Colonic mucosa (tissue), 4 donors: ENCODE data around the gene TBX1. TPM values are rescaled to one million over a fixed set of nuclear protein-coding genes. Genes with fewer than 3 reads are reported as not detected.

ENCODE experiments used
- DNase-seq: peaks from one replicate; pipeline ENCODE4 v3.0.0-alpha.2; 2020
- H3K27ac ChIP-seq: fragments of 200-600 bp; one replicate; pipeline ENCODE4 v1.8.0; 2021
- H3K27me3 ChIP-seq: fragments of 200-600 bp; one replicate; pipeline ENCODE4 v1.8.0; 2021
- H3K36me3 ChIP-seq: fragments of 200-600 bp; one replicate; pipeline ENCODE4 v1.8.0; 2021
- H3K4me1 ChIP-seq: fragments of 200-600 bp; one replicate; pipeline ENCODE4 v1.8.0; 2021; ENCODE audit warnings: mild to moderate bottlenecking
- H3K4me3 ChIP-seq: fragments of 200-600 bp; one replicate; pipeline ENCODE4 v1.8.0; 2021
- H3K9ac ChIP-seq, 2 donors: one replicate each; pipeline ENCODE4 v1.7.0; 2013; ENCODE audit warnings: control low read depth in 2 of 2, low read depth in 2 of 2, low read length in 2 of 2
- H3K9me3 ChIP-seq: fragments of 200-600 bp; one replicate; pipeline ENCODE4 v1.8.0; 2021
- intact Hi-C: fragments of 100-400 bp; cut with DNase I; formaldehyde crosslinking; loops from one replicate; pipeline ENCODE4 v1.14.1; 2022
- total RNA-seq, 2 donors: library from RNA; stranded (reverse); fragmentation: NEBNext Ultra II Directional in 1 of 2; extraction: Animal tissue kit (Norgen Biotek cat#: 25700) in 1 of 2; gene quantifications; one replicate each; pipeline ENCODE4 v1.2.1, GENCODE V29; 2021
- TF ChIP-seq, protein P1 (sequence below): fragments of 200-600 bp; IDR thresholded peaks from one replicate; pipeline ENCODE4 v1.8.0; 2022; ENCODE audit warnings: antibody characterized with exemption, mild to moderate bottlenecking
- donor health status: healthy.
- donor health status: DM: no; HTN: no; CAD: no.
- donor health status: DM: no; HTN: no; CAD: no.

TBX1 gene
- total RNA-seq, 2 donors from 2014 or later: 0.80 to 1.9 TPM

DNA sequence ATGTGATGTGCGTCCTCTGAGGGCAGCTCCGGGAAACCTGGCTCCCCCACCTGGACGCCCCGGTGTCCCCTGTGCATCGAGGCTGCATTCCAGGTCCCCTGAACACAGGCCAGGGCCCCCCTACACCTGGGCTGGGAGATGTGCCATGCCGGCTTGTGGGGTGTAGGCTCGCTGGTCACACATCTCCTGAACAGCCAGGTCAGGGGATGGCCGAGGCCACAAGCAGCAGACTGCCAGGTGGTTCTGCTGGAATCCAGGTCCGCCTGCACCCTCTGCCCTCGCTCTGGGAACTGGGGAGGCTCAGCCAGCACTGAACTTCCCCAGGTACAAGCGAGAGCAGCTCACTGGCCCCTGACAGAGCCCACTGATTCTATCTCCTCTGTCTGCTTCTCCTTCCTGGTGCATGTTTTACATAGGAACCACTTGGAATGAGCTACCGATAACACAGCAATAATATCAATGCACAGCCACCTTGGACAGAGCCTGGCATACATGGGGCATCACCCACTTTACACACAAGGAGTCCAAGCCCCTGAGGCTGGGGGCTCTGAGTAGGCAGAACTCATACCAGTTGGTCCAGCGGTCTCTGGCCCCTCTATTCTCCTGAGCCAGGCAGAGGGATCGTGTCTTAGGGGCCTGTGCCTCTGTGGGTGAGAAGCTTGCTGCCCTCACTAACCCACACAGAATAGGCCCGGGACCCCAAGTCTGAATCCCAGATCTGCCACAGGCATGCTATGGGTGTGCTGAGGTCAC lies 46.8 kb downstream of the TBX1 start:
- H3K9me3 ChIP-seq: no peaks in the 10 kb centered on the region
- no peak for DNase-seq
- intact Hi-C loops: no loop called here
- H3K36me3 ChIP-seq: no peaks in the 10 kb centered on the region
- no peak overlapping the region for H3K27ac ChIP-seq
- H3K9ac ChIP-seq: no peak overlapping the region
- no peak overlapping the region for H3K4me3 ChIP-seq
- H3K27me3 ChIP-seq: no peaks in the 10 kb centered on the region
- peaks cover 3% of the 10 kb centered on the region for H3K4me1 ChIP-seq
- TF ChIP-seq, protein P1, sequence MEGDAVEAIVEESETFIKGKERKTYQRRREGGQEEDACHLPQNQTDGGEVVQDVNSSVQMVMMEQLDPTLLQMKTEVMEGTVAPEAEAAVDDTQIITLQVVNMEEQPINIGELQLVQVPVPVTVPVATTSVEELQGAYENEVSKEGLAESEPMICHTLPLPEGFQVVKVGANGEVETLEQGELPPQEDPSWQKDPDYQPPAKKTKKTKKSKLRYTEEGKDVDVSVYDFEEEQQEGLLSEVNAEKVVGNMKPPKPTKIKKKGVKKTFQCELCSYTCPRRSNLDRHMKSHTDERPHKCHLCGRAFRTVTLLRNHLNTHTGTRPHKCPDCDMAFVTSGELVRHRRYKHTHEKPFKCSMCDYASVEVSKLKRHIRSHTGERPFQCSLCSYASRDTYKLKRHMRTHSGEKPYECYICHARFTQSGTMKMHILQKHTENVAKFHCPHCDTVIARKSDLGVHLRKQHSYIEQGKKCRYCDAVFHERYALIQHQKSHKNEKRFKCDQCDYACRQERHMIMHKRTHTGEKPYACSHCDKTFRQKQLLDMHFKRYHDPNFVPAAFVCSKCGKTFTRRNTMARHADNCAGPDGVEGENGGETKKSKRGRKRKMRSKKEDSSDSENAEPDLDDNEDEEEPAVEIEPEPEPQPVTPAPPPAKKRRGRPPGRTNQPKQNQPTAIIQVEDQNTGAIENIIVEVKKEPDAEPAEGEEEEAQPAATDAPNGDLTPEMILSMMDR: no peak

DNA sequence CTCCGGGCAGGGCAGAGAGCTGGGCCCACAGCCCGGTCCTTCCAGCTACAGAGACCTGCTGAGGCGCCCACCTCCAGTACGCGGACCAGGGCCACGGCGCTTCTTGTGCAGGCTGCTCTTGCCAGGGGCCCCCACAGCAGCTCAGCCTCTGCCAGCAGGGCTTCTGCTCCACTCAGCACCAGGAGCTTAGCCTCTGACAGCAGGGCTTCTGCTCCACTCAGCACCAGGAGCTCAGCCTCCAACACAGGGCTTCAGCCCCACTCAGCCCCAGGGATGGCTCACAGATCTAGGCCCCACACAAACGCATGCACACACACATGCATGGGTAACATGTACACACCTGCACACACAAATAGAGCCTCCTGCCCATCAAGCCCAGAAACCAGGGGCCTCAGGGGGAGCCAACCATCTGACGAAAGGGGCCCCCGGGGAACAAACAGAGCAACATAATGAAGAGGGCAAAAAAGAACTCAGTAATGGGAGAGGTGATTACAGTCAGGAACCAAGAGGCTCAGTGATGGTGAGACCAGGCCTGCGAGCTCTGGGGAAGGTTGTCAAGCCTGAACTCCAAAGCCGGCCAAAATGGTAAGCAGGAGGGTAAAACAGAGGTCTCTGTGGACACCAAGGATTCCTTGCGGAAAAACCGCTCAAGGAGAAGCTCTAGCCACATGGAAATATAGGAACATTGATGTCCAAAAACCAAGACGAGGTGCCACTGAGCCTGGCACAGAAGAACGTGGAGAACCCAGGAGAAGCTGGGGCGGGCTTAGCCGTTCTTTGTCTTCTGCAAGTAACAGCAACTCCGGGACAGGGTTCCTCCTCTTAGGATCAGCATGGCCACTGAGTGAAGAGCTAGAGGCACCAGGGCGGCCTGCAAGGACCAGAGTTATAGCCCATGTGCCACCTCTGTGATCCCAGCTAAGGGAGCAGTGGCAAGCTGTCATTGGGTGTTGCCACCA lies 47.6 kb downstream of the TBX1 start:
- Histone ChIP-seq H3K9ac (no peak overlapping the region), H3K27ac (no peak overlapping the region), H3K27me3 (no peaks in the 10 kb centered on the region), H3K9me3 (no peaks in the 10 kb centered on the region), H3K36me3 (no peaks in the 10 kb centered on the region), H3K4me1 (peaks cover 3% of the 10 kb centered on the region), H3K4me3 (no peak overlapping the region)
- no peak for DNase-seq
- intact Hi-C loops: no loop called here
- TF ChIP-seq, protein P1: no peak

DNA sequence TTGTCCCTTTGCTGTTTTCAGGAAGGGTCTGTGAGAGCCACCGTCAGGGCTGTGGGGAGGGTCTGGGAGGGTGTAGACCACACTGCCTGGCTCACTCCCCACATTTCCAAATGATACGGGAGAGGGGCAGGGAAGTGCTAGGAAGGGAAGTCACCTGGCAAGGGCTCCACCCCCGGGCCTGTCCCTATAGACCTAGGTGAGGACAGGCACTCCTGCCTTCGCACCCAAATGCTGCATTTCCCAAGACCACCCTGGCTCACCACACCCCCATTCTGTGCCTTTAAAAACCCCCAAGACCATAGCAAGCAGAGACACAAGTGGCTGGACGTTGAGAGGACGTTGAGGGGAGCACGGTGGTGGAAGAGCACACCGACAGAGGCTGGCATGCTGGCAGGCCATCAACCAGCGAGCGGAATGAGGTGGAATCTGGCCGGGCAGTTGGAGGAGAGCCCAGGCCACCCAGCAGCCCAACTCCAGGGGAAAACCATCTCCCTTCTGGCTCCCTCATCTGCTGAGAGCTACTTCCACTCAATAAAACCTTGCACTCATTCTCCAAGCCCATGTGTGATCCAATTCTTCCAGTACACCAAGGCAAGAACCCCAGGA lies 48.4 kb downstream of the TBX1 start:
- Histone ChIP-seq H3K9ac (no peak overlapping the region), H3K4me1 (peaks cover 3% of the 10 kb centered on the region), H3K27me3 (no peaks in the 10 kb centered on the region), H3K36me3 (no peaks in the 10 kb centered on the region), H3K9me3 (no peaks in the 10 kb centered on the region), H3K4me3 (no peak overlapping the region), H3K27ac (no peak overlapping the region)
- intact Hi-C loops: no loop called here
- TF ChIP-seq, protein P1: no peak
- DNase-seq: no peak

DNA sequence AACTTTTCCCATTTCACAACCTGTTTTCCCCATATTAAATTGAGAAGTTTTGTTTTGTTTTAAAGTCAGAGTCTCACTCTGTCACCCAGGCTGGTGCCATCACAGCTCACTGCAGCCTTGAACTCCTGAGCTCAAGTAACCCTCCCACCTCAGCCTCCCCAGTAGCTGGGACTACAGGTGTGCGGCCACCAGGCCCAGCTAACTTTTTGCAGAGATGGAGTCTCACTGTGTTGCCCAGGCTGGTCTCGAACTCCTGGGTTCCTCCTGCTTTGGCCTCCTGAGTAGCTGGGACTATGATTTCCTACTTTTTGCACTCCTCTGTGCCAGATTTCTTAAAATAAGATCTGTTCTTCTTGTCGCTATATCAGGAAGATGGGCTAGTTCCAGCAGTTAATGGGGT lies 49.2 kb downstream of the TBX1 start:
- intact Hi-C loops: no loop called here
- Histone ChIP-seq H3K4me1 (peaks cover 3% of the 10 kb centered on the region), H3K9me3 (no peaks in the 10 kb centered on the region), H3K9ac (no peak overlapping the region), H3K4me3 (no peak overlapping the region), H3K27me3 (no peaks in the 10 kb centered on the region), H3K36me3 (no peaks in the 10 kb centered on the region), H3K27ac (no peak overlapping the region)
- DNase-seq: no peak
- TF ChIP-seq, protein P1: no peak

DNA sequence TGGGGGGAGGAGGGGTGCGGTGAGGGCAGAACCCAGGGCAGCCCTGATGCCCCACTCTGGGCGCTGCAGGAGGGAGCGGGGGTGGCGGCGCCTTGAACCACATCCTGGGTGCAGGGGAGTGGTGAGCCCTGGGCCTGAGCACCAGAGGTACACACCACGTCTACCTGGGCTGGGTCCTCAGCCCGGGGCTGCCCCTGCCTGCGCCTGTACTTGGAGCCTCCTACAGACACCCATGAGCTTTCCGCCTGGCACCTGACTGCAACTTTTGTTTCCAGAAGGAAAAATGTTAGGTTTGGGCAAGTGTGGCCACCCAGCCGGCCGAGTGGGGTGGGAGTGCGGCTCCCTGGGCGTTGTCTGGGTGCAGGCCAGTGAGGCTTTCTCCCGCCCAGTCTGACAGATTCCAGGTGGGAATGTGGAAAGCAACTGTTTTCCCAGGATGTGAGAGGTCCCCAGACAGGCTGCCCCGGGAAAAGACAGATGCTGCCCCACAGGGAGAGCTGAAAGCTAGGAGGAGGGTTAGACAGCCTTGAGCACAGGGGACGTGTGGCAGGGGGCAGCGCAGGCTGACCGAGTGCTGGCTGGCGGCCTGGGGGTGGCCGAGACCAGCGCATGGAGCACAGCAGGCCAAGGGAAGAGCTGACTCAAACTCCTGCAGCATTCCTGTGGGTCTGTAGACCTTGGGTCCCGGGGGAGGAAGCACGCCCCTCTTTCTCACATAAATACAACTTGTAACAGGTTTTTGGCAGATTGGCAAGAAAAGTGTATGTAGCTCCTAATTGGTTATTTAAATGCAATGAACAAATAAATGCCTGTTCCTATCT lies 50.0 kb downstream of the TBX1 start:
- no peaks in the 10 kb centered on the region for H3K9me3 ChIP-seq
- H3K9ac ChIP-seq: no peak overlapping the region
- H3K27ac ChIP-seq: no peak overlapping the region
- H3K27me3 ChIP-seq: no peaks in the 10 kb centered on the region
- no peak for DNase-seq
- H3K4me1 ChIP-seq: peaks cover 3% of the 10 kb centered on the region
- TF ChIP-seq, protein P1: no peak
- intact Hi-C loops: no loop called here
- H3K36me3 ChIP-seq: no peaks in the 10 kb centered on the region
- no peak overlapping the region for H3K4me3 ChIP-seq
